Naive thymus-derived CD8-positive, alpha-beta T cell (primary cell): ENCODE data around the gene RSU1. TPM values are rescaled to one million over a fixed set of nuclear protein-coding genes. Genes with fewer than 3 reads are reported as not detected.
A peak's percentile ranks its signal among the peaks of the same experiment; 100 is the strongest.
"Not testable (repeated sequence)": the region's sequence is repeated elsewhere in the genome, so short reads cannot be mapped to it uniquely, and the experiment has no call there.

Source experiments
- ATAC-seq, 2 donors: fragments of 150-1000 bp; cut with Tn5 transposase in 1 of 2; sonication (Bioruptor Pico), chemical (Tn5 transposase) in 1 of 2; 1 replicate in 1 of 2; 2 replicates in 1 of 2; pipeline ENCODE4 v1.10.0; 2021; ENCODE audit warnings: mild to moderate bottlenecking in 2 of 2, moderate library complexity in 2 of 2
- POLR2A ChIA-PET: fragments of 350-600 bp; sonication (Branson Sonifier 250); formaldehyde crosslinking; loops from one replicate; lab custom pipeline; 2021; ENCODE audit warnings: antibody characterized with exemption; lab: Charles Lee
- DNase-seq, 10 donors: peaks; one replicate each; pipeline versions ENCODE4 v3.0.0 to v3.0.0-alpha.2; 2020 to 2022
- H3K27ac Mint-ChIP-seq, 10 donors: one replicate each; pipeline ENCODE4 v1.8.0; 2020 to 2022; ENCODE audit warnings: mild to moderate bottlenecking in 10 of 10, mixed read lengths in 10 of 10, moderate library complexity in 4 of 10, inconsistent platforms in 1 of 10
- H3K27me3 Mint-ChIP-seq, 5 donors: one replicate each; pipeline ENCODE4 v1.8.0; 2021 to 2022; ENCODE audit warnings: mixed read lengths in 5 of 5
- H3K36me3 Mint-ChIP-seq, 3 donors: one replicate each; pipeline ENCODE4 v1.8.0; 2020 to 2022; ENCODE audit warnings: mixed read lengths in 3 of 3, mild to moderate bottlenecking in 2 of 3, inconsistent platforms in 1 of 3
- H3K4me1 Mint-ChIP-seq, 4 donors: one replicate each; pipeline ENCODE4 v1.8.0; 2021 to 2022; ENCODE audit warnings: mixed read lengths in 4 of 4
- H3K4me3 Mint-ChIP-seq, 10 donors: one replicate each; pipeline ENCODE4 v1.8.0; 2020 to 2022; ENCODE audit warnings: mild to moderate bottlenecking in 10 of 10, mixed read lengths in 10 of 10, moderate library complexity in 6 of 10, inconsistent platforms in 1 of 10
- H3K9me3 Mint-ChIP-seq, 9 donors: one replicate each; pipeline ENCODE4 v1.8.0; 2020 to 2022; ENCODE audit warnings: mixed read lengths in 9 of 9, mild to moderate bottlenecking in 3 of 9, inconsistent platforms in 1 of 9, moderate library complexity in 1 of 9
- polyA plus RNA-seq, 3 donors: library from polyadenylated mRNA; unstranded; fragments of 300-500 nt; fragmentation: Illumina TruSeq; gene quantifications; one replicate each; pipeline ENCODE4 v1.2.3, GENCODE V29; 2021
- total RNA-seq, 8 experiments: library from RNA in 2 of 8; stranded (reverse) in 2 of 8; gene quantifications; one replicate each; pipeline ENCODE4 v1.2.3 and lab custom pipeline; 2021 to 2026

Gene RSU1
- total and polyA plus RNA-seq, 5 experiments from 2014 or later, result 57.8 to 149 (median 127) TPM

DNA sequence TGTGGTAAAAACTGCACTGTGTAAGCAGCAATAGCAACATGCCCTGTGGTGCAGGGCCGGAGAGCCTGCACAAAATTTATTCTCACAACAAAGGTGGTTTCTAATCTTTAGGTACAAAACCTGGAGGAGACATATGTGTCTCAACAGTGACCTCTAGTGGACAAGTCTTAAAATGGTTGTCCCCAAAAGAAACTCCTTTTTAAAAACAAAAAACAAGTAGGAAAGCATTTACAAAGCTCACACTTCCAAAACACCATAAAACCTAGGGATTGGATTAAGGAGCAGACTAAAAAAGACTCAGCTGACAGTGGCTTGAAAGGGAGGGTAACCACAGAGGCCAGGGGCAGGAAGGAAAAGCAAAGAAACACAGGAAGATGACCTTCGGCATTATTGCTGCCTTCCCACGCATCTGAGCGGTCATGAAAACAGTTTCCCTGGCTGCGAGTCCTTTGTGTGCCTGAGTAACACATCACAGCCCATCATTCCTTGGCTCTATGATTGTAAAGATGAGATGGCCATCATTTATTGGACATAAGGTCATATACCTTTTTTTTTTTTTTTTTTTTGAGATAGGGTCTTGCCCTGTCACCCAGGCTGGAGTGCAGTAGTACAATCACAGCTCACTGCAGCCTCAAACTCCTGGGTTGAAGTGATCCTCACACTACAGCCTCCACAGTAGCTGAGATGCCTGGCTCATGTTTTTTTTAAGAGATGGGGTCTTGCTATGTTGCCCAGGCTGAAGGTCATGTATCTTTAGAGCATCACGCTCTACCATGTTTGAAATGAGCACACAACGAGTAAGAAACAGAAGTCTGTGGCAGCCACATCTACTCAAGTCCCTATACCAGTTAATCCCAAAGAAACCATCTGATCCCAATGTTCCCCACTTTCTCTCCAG lies 39.5 kb downstream of the RSU1 start:
- ATAC-seq (peak; percentile 44 to 65), DNase-seq (peak in 4 of 10 donors; percentile 28 to 63 (median 60))
- POLR2A ChIA-PET, result interaction anchor here (0.8 to 1.5 kb wide), 3 partner anchors 11 to 39 kb away, joined by 3 to 5 read pairs (median 3); partner anchors contain the start of gene RSU1
- Mint-ChIP-seq H3K4me3 (peak overlapping the region in 6 of 10 donors; percentile 3 to 57 (median 40)), H3K27ac (peak overlapping the region in 9 of 10 donors; percentile 80 to 90 (median 84)), H3K9me3 (no peaks in the 10 kb centered on the region), H3K27me3 (no peaks in the 10 kb centered on the region), H3K4me1 (peaks cover 16 to 36% (median 33%) of the 10 kb centered on the region in 4 donors), H3K36me3 (peaks cover 0 to 28% (median 4%) of the 10 kb centered on the region in 3 donors)

- POLR2A ChIA-PET, result interaction anchor here (1.0 to 1.5 kb wide), 2 partner anchors 12 to 40 kb away, joined by 3 to 5 read pairs; partner anchors contain the start of gene RSU1
- H3K27ac Mint-ChIP-seq, result peak overlapping the region in 2 of 10 donors; percentile 27 to 81
- H3K9me3 Mint-ChIP-seq, result no peaks in the 10 kb centered on the region
- H3K27me3 Mint-ChIP-seq, result no peaks in the 10 kb centered on the region
- H3K36me3 Mint-ChIP-seq, result peaks cover 0 to 29% (median 4%) of the 10 kb centered on the region in 3 donors
- no peak for ATAC-seq
- no peak for DNase-seq
- peaks cover 19 to 40% (median 36%) of the 10 kb centered on the region in 4 donors for H3K4me1 Mint-ChIP-seq
- H3K4me3 Mint-ChIP-seq, result no peak overlapping the region
Measured at GRCh38 chr10:16776896-16777295, 40.3 kb downstream of the RSU1 start.

DNA sequence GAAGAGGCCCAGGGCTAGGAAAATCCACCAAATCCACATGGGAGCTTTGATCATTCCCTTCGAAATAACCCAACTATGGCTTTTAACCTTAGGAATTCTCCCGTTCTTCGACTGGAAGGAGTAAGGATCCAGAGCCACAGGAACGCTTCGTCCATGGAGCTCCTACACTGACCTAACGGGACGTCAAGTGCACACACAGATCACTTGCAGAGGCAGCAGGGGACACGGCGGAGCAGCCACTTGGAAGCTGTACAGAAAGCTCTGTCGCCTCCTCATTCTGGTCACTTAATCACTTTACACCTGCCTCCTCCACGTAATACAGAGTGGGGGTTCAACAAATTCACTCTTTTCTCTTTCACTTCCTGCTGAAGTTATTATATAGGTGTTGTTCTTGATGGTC lies 43.9 kb downstream of the RSU1 start:
- H3K4me1 Mint-ChIP-seq, result peaks cover 12 to 35% (median 21%) of the 10 kb centered on the region in 4 donors
- no peaks in the 10 kb centered on the region for H3K27me3 Mint-ChIP-seq
- peaks cover 0 to 22% (median 5%) of the 10 kb centered on the region in 3 donors for H3K36me3 Mint-ChIP-seq
- POLR2A ChIA-PET, result no interaction called here
- ATAC-seq (no peak), DNase-seq (no peak)
- peak overlapping the region in 1 of 10 donors; percentile 38 for H3K27ac Mint-ChIP-seq
- no peak overlapping the region for H3K4me3 Mint-ChIP-seq
- no peaks in the 10 kb centered on the region for H3K9me3 Mint-ChIP-seq

DNA sequence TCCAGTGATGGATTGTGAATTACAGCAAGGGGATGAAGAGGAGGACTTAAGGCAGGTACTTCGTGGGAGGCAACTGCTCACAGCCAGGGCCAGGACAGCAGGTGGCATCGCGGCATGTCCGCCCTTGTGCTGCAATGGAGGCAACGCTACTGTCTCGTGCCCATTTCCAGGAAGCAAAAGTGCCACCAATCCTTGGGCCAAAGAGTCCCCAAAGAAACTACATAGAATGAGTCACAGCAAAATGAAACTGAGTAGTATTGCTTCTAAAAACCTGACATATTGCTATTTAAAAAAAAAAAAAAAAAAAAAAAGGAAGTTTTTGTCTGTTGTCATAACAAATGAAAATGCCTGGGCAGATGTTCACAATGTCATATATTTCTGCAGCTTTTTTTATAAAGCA lies 46.6 kb downstream of the RSU1 start:
- H3K27me3 Mint-ChIP-seq, result no peaks in the 10 kb centered on the region
- H3K4me3 Mint-ChIP-seq, result no peak overlapping the region
- peak overlapping the region in 1 of 10 donors; percentile 18 for H3K27ac Mint-ChIP-seq
- no peaks in the 10 kb centered on the region for H3K9me3 Mint-ChIP-seq
- ATAC-seq (no peak), DNase-seq (no peak)
- H3K36me3 Mint-ChIP-seq, result peaks cover 0 to 26% (median 5%) of the 10 kb centered on the region in 3 donors
- POLR2A ChIA-PET, result no interaction called here
- peaks cover 8 to 35% (median 14%) of the 10 kb centered on the region in 4 donors for H3K4me1 Mint-ChIP-seq

GRCh38 chr10:16770141-16770540 lies 47.1 kb downstream of the RSU1 start:
- ATAC-seq (no peak), DNase-seq (no peak)
- Mint-ChIP-seq H3K4me1 (peaks cover 8 to 35% (median 17%) of the 10 kb centered on the region in 4 donors), H3K4me3 (no peak overlapping the region), H3K27ac (no peak overlapping the region), H3K36me3 (peaks cover 0 to 23% (median 5%) of the 10 kb centered on the region in 3 donors), H3K27me3 (no peaks in the 10 kb centered on the region), H3K9me3 (no peaks in the 10 kb centered on the region)
- POLR2A ChIA-PET, result no interaction called here

- no peaks in the 10 kb centered on the region for H3K9me3 Mint-ChIP-seq
- no peak overlapping the region for H3K4me3 Mint-ChIP-seq
- no peak for DNase-seq
- H3K36me3 Mint-ChIP-seq, result peaks cover 0 to 29% (median 6%) of the 10 kb centered on the region in 3 donors
- peaks cover 9 to 35% (median 18%) of the 10 kb centered on the region in 4 donors for H3K4me1 Mint-ChIP-seq
- H3K27me3 Mint-ChIP-seq, result no peaks in the 10 kb centered on the region
- H3K27ac Mint-ChIP-seq, result no peak overlapping the region
- no peak for ATAC-seq
- POLR2A ChIA-PET, result no interaction called here
Measured at GRCh38 chr10:16769331-16769730, 47.9 kb downstream of the RSU1 start.

- Mint-ChIP-seq H3K4me3 (no peak overlapping the region), H3K27me3 (no peaks in the 10 kb centered on the region), H3K27ac (peak overlapping the region in 1 of 10 donors; percentile 59), H3K4me1 (peaks cover 9 to 35% (median 19%) of the 10 kb centered on the region in 4 donors), H3K9me3 (no peaks in the 10 kb centered on the region), H3K36me3 (peaks cover 0 to 31% (median 8%) of the 10 kb centered on the region in 3 donors)
- POLR2A ChIA-PET, result no interaction called here
- DNase-seq, result no peak
- ATAC-seq, result no peak
Measured at GRCh38 chr10:16768702-16769101, 48.5 kb downstream of the RSU1 start.

GRCh38 chr10:16765509-16766375 lies 51.5 kb downstream of the RSU1 start:
- Mint-ChIP-seq H3K4me1 (peaks cover 7 to 25% (median 15%) of the 10 kb centered on the region in 4 donors), H3K27me3 (no peaks in the 10 kb centered on the region), H3K36me3 (peaks cover 3 to 46% (median 10%) of the 10 kb centered on the region in 3 donors), H3K27ac (no peak overlapping the region), H3K4me3 (no peak overlapping the region), H3K9me3 (no peaks in the 10 kb centered on the region)
- POLR2A ChIA-PET, result no interaction called here
- DNase-seq (no peak), ATAC-seq (no peak)

DNA sequence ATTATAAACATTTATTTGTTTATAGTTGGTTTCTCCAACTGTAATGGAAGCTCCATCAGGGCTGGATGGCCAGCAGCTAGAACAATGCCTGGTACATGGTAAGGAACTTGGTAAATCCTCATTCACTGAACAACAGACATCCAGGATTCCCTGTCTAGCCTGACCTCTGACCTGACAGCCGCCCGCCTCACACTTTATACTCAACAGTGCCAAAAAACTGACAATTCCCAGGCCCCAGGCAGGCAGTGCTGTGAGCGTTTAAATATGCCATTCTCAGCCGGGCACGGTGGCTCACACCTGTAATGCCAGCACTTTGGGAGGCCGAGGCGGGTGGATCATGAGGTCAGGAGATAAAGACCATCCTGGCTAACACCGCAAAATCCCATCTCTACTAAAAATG lies 55.9 kb downstream of the RSU1 start:
- Mint-ChIP-seq H3K27me3 (no peaks in the 10 kb centered on the region), H3K9me3 (no peaks in the 10 kb centered on the region), H3K4me3 (no peak overlapping the region), H3K4me1 (peaks cover 14 to 31% (median 17%) of the 10 kb centered on the region in 4 donors), H3K27ac (no peak overlapping the region), H3K36me3 (peaks cover 3 to 76% (median 22%) of the 10 kb centered on the region in 3 donors)
- POLR2A ChIA-PET, result no interaction called here
- DNase-seq, result no peak
- no peak for ATAC-seq

DNA sequence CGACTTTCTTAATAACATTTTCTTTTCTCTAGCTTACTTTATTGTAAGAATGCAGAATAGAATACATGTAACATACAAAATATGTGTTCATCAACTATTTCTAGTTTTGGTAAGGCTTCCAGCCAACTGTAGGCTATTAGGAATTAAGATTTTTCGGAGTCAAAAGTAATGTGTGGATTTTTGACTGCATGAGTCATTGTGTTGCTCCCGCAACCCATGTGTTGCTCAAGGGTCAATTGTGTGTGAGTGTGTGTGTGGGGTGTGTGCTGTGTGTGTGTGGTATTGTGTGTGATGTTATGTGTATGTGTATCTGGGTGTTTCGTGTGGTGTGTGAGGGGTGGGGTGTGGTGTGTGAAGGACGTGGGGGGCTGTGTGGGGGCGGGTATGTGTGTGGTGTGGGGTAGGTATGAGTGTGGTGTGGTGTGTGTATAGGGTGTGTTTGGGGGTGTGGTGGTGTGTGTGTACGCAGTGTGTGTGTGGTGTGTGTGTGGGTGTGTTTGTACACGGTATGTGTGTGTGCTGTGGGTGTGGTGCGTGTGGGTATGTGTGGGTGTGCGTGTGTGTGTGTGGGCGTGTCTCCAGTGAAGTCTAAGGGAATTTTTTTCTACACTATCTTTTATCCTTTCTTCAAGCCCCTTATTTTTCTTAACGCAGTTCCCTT lies 60.5 kb downstream of the RSU1 start:
- ATAC-seq, result no peak
- H3K36me3 Mint-ChIP-seq, result peaks cover 11 to 83% (median 32%) of the 10 kb centered on the region in 3 donors
- H3K27ac Mint-ChIP-seq, result peak overlapping the region in 5 of 10 donors; percentile 1 to 83 (median 69)
- DNase-seq, result no peak
- H3K9me3 Mint-ChIP-seq, result no peaks in the 10 kb centered on the region
- H3K4me3 Mint-ChIP-seq, result no peak overlapping the region
- no peaks in the 10 kb centered on the region for H3K27me3 Mint-ChIP-seq
- POLR2A ChIA-PET, result no interaction called here
- peaks cover 7 to 18% (median 15%) of the 10 kb centered on the region in 4 donors for H3K4me1 Mint-ChIP-seq

GRCh38 chr10:16754765-16755164 lies 62.5 kb downstream of the RSU1 start:
- no peaks in the 10 kb centered on the region for H3K9me3 Mint-ChIP-seq
- POLR2A ChIA-PET, result no interaction called here
- DNase-seq (no peak), ATAC-seq (no peak)
- H3K36me3 Mint-ChIP-seq, result peaks cover 12 to 90% (median 41%) of the 10 kb centered on the region in 3 donors
- no peaks in the 10 kb centered on the region for H3K27me3 Mint-ChIP-seq
- H3K27ac Mint-ChIP-seq, result no peak overlapping the region
- no peak overlapping the region for H3K4me3 Mint-ChIP-seq
- H3K4me1 Mint-ChIP-seq, result peaks cover 7 to 15% (median 12%) of the 10 kb centered on the region in 4 donors

DNA sequence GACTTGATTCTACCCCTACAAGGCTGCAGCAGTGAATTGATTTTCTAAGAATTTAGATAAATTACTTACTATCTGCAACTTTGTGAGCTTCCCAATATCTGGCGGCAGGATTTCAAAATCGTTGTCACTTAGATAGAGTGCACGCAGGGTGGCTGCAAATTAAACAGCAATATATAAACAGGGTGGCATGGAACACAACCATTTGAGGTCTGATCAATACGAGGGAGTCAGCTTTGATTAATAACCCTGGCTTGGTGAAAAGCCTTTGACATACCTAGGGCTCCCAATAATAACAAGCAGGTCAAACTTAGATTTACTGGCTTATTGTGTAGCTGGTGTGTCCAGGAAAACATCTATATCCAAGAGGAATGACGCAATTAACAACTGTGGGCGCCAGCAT lies 64.4 kb downstream of the RSU1 start:
- H3K4me3 Mint-ChIP-seq, ATAC-seq, DNase-seq, POLR2A ChIA-PET, H3K9me3 Mint-ChIP-seq, H3K27me3 Mint-ChIP-seq: not testable (repeated sequence)
- H3K4me1 Mint-ChIP-seq, result peaks cover 7 to 22% (median 13%) of the 10 kb centered on the region in 4 donors
- H3K36me3 Mint-ChIP-seq, result peaks cover 12 to 91% (median 49%) of the 10 kb centered on the region in 3 donors
- H3K27ac Mint-ChIP-seq, result peak overlapping the region in 1 of 10 donors; percentile 43
